ENCODE data around the gene ZNF93. TPM values are rescaled to one million over a fixed set of nuclear protein-coding genes. Genes with fewer than 3 reads are reported as not detected.

The ZNF93 gene
- total and polyA plus RNA-seq, 9 of the 15 experiments (the other 6 are each of a cell fraction or from before 2014, with no cell fraction given) = 11.1 to 26.3 (median 17.1) TPM

- TF ChIP-seq BRF1 (IDR thresholded peaks at IDR 0.05; ENCODE audit: borderline replicate concordance, extremely low read depth, insufficient read length) (no peak), POLR3A (IDR thresholded peaks at IDR 0.05; ENCODE audit: borderline replicate concordance, extremely low read depth, insufficient read depth, insufficient read length) (no peak)
These were observed 48.1 kb downstream of the ZNF93 start (continued) for GRCh38 chr19:19948800-19949199.

DNA sequence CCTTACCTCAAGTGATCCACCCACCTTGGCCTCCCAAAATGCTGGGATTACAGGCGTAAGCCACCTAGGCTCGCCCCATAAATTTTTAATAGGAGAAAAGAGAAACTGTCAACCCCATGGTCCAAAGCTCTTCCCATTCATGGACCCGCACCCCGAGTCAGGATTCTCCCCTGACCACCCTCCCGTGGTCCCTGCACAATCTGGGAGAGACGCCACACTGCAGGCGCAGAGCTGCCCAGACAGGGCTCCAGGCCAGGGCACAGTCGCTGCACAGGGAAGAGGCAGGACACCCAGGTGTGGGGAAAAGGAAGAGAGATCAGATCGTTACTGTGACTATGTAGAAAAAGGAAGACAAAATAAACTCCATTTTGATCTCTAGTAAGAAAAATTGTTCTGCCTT is 54.5 kb downstream of the ZNF93 start:
- Histone ChIP-seq H3K79me2 (ENCODE audit: control insufficient read depth, insufficient read depth, low read length) (no peaks in the 10 kb centered on the region), H3K9me1 (ENCODE audit: control insufficient read depth, insufficient read depth, low read length) (no peaks in the 10 kb centered on the region), H3K27me3 (ENCODE audit: control insufficient read depth in 2 of 2, insufficient read depth in 2 of 2, low read length in 2 of 2) (no peaks in the 10 kb centered on the region), H4K20me1 (replicated peaks; ENCODE audit: control insufficient read depth, insufficient read depth, low read length) (no peaks in the 10 kb centered on the region), H3K4me3 (no peak overlapping the region), H3K9ac (ENCODE audit: insufficient read depth in 1 of 2, low read depth in 2 of 2, low read length in 2 of 2) (no peak overlapping the region), H2AFZ (ENCODE audit: low read depth, low read length) (no peak overlapping the region), H3K36me3 (ENCODE audit: control insufficient read depth, insufficient read depth, low read length) (no peaks in the 10 kb centered on the region), H3K27ac (ENCODE audit: extremely low read depth, low read depth, low read length) (no peak overlapping the region), H3K4me2 (ENCODE audit: insufficient read depth, low read length) (no peak overlapping the region), H3K4me1 (replicated peaks in 1 of 2; ENCODE audit: control insufficient read depth in 2 of 2, insufficient read depth in 2 of 2, low read length in 2 of 2) (no peaks in the 10 kb centered on the region), H3K9me3 (replicated peaks; ENCODE audit: control insufficient read depth, insufficient read depth, low read depth, low read length) (no peaks in the 10 kb centered on the region)
- intact Hi-C loops (cut with micrococcal nuclease) (no loop called here), in situ Hi-C loops (cut with MboI) (loop anchor here (10.0 kb wide), 1 partner anchor 400 kb away; no protein-coding TSS in a partner anchor)
- CTCF ChIA-PET (ENCODE audit: low intra/inter-chr PET ratio) = no interaction called here
- ATAC-seq (no peak), FAIRE-seq (no peak), DNase-seq (ENCODE audit: extremely low read depth in 1 of 4, low spot score in 3 of 4) (no peak)
- no peak for TF ChIP-seq ETS1 (conservative IDR thresholded peaks at IDR 0.05; ENCODE audit: control insufficient read depth, low read depth, low read length)
- TF ChIP-seq KLF6 (CRISPR knock-in tag; IDR thresholded peaks at IDR 0.05; ENCODE audit: borderline replicate concordance) = no peak
- no peak for TF ChIP-seq EGR1 (conservative IDR thresholded peaks at IDR 0.05)
- TF ChIP-seq POLR2H (tag; IDR thresholded peaks at IDR 0.05; ENCODE audit: low read depth) = no peak
- no TSS peak for BruUV-seq (replicated peaks)
- WGBS (ENCODE audit: insufficient coverage, low coverage, missing lambda C conversion rate) = 8% methylated on average over 7 of the region's 9 CpGs
- POLR2A ChIA-PET = interaction anchor here (1.2 kb wide), 1 partner anchor 54 kb away, joined by 3 read pairs; the partner anchor contains the start of gene ZNF93

All from K562 (cell line).